BJ (cell line): Measurements from ENCODE around the gene GREB1. TPM values are rescaled to one million over a fixed set of nuclear protein-coding genes. Genes with fewer than 3 reads are reported as not detected.

Experiments used
- CTCF ChIA-PET: fragments of 350-600 bp; formaldehyde crosslinking; extraction: SDS; loops from one replicate; lab custom pipeline; 2021; ENCODE audit warnings: antibody characterized with exemption, inconsistent platforms; lab: Yijun Ruan, JAX
- POLR2A ChIA-PET: fragments of 300-600 bp; sonication (Branson Sonifier 250); formaldehyde crosslinking; extraction: SDS; loops from one replicate; lab custom pipeline; 2021; ENCODE audit warnings: antibody characterized with exemption; lab: Charles Lee
- DNase-seq: peaks from one replicate; pipeline ENCODE4 v3.0.0-alpha.2; 2011; ENCODE audit warnings: low read depth
- H3K27me3 ChIP-seq: 2 replicates; pipeline ENCODE4 v1.6.0; 2011; ENCODE audit warnings: low read length; ENCODE audit not compliant: control insufficient read depth, insufficient read depth
- H3K36me3 ChIP-seq: 2 replicates; pipeline ENCODE4 v1.5.1; 2011; ENCODE audit warnings: low read length; ENCODE audit not compliant: control insufficient read depth, insufficient read depth
- H3K4me3 ChIP-seq: 2 replicates; pipeline ENCODE4 v1.5.1; 2011; ENCODE audit warnings: low read depth, mild to moderate bottlenecking, control low read depth, low read length
- polyA plus RNA-seq: library from polyadenylated mRNA; depleted of rRNA; stranded (reverse); fragments of >200 nt; gene quantifications from 2 replicates; pipeline ENCODE4 v1.2.3, GENCODE V29; 2011
- TF ChIP-seq, protein P1 (sequence below): IDR thresholded peaks from 2 replicates; pipeline ENCODE4 v1.5.1; 2011; ENCODE audit warnings: low read depth, mild to moderate bottlenecking, control low read depth, inconsistent platforms, low read length, moderate library complexity; ENCODE audit not compliant: insufficient read depth

Gene GREB1
- polyA plus RNA-seq, 1 experiment, result not detected

- CTCF ChIA-PET, result interaction anchor here (0.6 to 3.2 kb wide), 6 partner anchors 12 to 1187 kb away, joined by 3 to 11 read pairs (median 4); no protein-coding TSS in a partner anchor
Measured at GRCh38 chr2:11669454-11670291, 135.8 kb downstream of the GREB1 start, which contains the start of gene NTSR2. NTSR2 (minus strand) TSS chr2:11670195; CDS start chr2:11670129, 66 bp downstream.

DNA sequence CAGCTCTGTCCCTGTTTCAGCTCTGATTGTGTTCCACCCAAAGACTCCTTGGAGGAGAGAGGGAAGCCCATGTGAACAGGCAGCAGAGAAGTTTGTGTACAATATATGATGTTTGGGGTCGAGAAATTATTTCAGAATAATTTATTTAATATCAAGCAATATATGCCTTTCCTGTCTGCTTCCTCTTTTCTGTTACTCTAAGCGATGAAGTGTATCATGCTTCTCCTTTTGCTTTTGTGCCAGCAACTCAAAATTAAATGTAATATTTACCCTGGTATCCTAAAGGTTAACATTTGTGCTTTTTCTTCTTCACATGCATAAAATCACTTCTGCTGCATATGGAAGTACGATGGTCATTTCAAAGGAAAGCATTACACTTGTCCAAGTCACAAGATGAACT lies 138.6 kb downstream of the GREB1 start:
- TF ChIP-seq, protein P1, sequence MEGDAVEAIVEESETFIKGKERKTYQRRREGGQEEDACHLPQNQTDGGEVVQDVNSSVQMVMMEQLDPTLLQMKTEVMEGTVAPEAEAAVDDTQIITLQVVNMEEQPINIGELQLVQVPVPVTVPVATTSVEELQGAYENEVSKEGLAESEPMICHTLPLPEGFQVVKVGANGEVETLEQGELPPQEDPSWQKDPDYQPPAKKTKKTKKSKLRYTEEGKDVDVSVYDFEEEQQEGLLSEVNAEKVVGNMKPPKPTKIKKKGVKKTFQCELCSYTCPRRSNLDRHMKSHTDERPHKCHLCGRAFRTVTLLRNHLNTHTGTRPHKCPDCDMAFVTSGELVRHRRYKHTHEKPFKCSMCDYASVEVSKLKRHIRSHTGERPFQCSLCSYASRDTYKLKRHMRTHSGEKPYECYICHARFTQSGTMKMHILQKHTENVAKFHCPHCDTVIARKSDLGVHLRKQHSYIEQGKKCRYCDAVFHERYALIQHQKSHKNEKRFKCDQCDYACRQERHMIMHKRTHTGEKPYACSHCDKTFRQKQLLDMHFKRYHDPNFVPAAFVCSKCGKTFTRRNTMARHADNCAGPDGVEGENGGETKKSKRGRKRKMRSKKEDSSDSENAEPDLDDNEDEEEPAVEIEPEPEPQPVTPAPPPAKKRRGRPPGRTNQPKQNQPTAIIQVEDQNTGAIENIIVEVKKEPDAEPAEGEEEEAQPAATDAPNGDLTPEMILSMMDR, result no peak
- ChIA-PET POLR2A (no interaction called here), CTCF (interaction anchor here (3.2 kb wide), 1 partner anchor 9 kb away, joined by 11 read pairs; no protein-coding TSS in a partner anchor)
- Histone ChIP-seq H3K27me3 (peaks cover 13% of the 10 kb centered on the region), H3K36me3 (no peaks in the 10 kb centered on the region), H3K4me3 (no peak overlapping the region)
- no peak for DNase-seq

More at GRCh38 chr2:11669454-11670291, 135.8 kb downstream of the GREB1 start, which contains the start of gene NTSR2:
- Histone ChIP-seq H3K27me3 (peaks cover 10% of the 10 kb centered on the region), H3K36me3 (no peaks in the 10 kb centered on the region), H3K4me3 (no peak within 1 kb of the TSS)
- TF ChIP-seq, protein P1, result no peak
- POLR2A ChIA-PET, result no interaction called here
- no peak for DNase-seq

DNA sequence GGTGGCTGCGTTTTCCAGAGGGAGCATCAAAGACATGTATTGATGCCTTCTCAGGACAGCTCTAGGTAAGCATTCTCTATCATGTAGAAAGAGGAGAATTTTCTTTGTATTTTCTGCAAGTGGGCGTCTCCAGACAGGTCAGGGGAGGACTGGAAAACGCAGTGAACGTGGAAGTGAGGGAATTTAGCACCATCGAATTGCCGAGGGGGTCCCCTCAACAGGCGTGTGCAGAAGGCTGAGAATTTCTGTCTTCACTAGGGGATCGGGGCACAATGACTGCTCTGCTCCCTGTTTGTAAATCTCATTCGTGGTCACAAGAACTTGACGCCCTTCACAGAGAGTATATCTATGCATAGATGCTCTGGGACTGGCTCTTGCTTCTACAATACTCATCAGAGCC lies 141.1 kb downstream of the GREB1 start:
- TF ChIP-seq, protein P1, result no peak
- ChIA-PET POLR2A (no interaction called here), CTCF (interaction anchor here (1.3 kb wide), 1 partner anchor 9 kb away, joined by 6 read pairs; no protein-coding TSS in a partner anchor)
- no peak for DNase-seq
- Histone ChIP-seq H3K36me3 (no peaks in the 10 kb centered on the region), H3K27me3 (peaks cover 15% of the 10 kb centered on the region), H3K4me3 (no peak overlapping the region)

DNA sequence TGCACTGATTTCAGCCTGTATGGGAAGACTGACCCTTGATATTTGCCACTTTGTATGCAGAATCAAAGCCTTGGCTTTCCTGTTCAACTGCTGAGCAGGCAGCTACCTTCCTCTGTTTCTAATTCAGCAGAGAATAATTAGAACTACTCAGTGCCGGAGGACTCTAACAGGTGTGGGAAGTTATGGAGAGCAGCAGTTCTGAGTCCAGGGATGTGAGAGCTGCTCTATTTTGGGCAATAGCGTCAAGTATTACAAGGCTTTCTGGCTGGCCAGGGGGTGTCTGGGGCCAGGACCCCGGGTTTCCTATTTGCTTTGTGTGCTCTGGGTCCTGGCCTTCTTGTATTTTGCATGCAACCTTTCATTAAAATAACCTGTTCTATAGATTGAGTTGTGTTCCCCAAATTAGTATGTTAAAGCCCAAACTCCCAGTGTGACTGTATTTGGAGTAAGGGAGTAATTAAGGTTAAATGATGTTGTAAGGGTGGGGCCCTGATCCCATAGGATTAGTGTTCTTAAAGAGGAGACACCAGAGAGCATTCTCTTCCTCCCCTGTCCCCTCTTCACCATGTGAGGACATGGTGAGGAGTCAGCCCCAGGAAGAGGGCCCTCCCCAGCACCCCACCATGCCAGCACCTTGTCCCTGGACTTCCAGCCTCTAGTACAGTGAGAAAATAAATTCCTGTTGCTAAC lies 141.7 kb downstream of the GREB1 start:
- TF ChIP-seq, protein P1, result no peak
- Histone ChIP-seq H3K36me3 (no peaks in the 10 kb centered on the region), H3K27me3 (peaks cover 10% of the 10 kb centered on the region), H3K4me3 (no peak overlapping the region)
- DNase-seq, result no peak
- POLR2A ChIA-PET, result no interaction called here
- CTCF ChIA-PET, result interaction anchor here (1.1 to 3.7 kb wide), 2 partner anchors 12 to 91 kb away, joined by 4 to 18 read pairs; no protein-coding TSS in a partner anchor

GRCh38 chr2:11676640-11677039 lies 142.8 kb downstream of the GREB1 start:
- H3K4me3 ChIP-seq, result no peak overlapping the region
- POLR2A ChIA-PET, result no interaction called here
- no peaks in the 10 kb centered on the region for H3K36me3 ChIP-seq
- DNase-seq, result no peak
- CTCF ChIA-PET, result interaction anchor here (1.1 to 3.7 kb wide), 3 partner anchors 11 to 109 kb away, joined by 3 to 18 read pairs (median 4); no protein-coding TSS in a partner anchor
- H3K27me3 ChIP-seq, result peaks cover 10% of the 10 kb centered on the region
- TF ChIP-seq, protein P1, result no peak
